ENCODE data around the gene TECTB.

DNA sequence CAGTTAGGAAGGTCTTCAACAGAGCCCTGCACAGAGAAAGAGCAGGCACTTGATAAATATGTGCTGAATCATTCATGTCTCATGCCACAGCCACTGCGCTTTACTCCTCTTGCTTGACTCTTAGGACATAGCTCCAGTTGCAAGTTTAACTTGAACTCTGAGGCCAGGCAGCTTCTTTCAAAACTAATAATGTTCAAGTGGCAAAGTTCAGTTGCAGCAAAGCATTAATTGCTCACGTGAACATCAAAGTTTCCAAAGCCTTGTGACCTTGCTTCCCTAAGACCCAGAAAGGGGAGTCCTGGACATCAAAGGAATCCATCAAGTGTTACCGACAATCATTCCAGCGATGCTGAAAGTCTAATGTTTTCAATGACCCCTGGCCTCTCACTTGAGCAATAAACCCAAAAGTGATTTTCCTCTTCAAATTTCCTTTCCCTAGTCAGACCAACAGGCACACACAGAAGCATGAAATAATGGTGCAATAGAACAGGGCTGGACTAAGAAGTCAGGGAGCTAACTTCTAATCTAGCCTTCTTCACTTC lies 21.8 kb upstream of the TECTB start:
- TF ChIP-seq CTCF (IDR thresholded peaks at IDR 0.05) (no peak), POLR2A (IDR thresholded peaks at IDR 0.05) (no peak), POLR2AphosphoS5 (IDR thresholded peaks at IDR 0.05) (no peak)
